Stimulated activated CD4-positive, alpha-beta T cell treated with anti-CD3 and anti-CD28 coated beads, Interleukin-12 subunit alpha, Interleukin-12 subunit beta, amount 100 ng/mL, for 48 hours (primary cell): ENCODE results near the gene CARMIL1.
A peak's percentile ranks its signal among the peaks of the same experiment; 100 is the strongest.

Experiments
- DNase-seq, 3 donors: peaks; one replicate each; pipeline ENCODE4 v3.0.0-alpha.2; 2020; ENCODE audit warnings: low read depth in 2 of 3, low spot score in 1 of 3

The CARMIL1 gene

GRCh38 chr6:25640446-25640845, 361.3 kb downstream of the CARMIL1 start:
- no peak for DNase-seq

- no peak for DNase-seq
These were observed 361.7 kb downstream of the CARMIL1 start for GRCh38 chr6:25640891-25641290.

GRCh38 chr6:25641377-25641776, 362.2 kb downstream of the CARMIL1 start:
- DNase-seq = no peak

GRCh38 chr6:25641940-25642666, 362.9 kb downstream of the CARMIL1 start:
- no peak for DNase-seq

GRCh38 chr6:25642667-25643328, 363.6 kb downstream of the CARMIL1 start:
- DNase-seq = no peak

GRCh38 chr6:25645916-25646315, 366.7 kb downstream of the CARMIL1 start:
- DNase-seq = no peak

GRCh38 chr6:25649611-25650010, 370.4 kb downstream of the CARMIL1 start:
- no peak for DNase-seq

- DNase-seq = peak; percentile 8 to 33 (median 33)
These were observed 372.9 kb downstream of the CARMIL1 start, which contains the start of gene SCGN for GRCh38 chr6:25652007-25652515. Gene SCGN (plus strand): TSS chr6:25652215. CDS start chr6:25652404, 189 bp downstream.

GRCh38 chr6:25655723-25656122, 376.5 kb downstream of the CARMIL1 start:
- DNase-seq = no peak

- DNase-seq = no peak
These were observed 380.6 kb downstream of the CARMIL1 start for GRCh38 chr6:25659633-25660368.

GRCh38 chr6:25660512-25660911, 381.3 kb downstream of the CARMIL1 start:
- peak; percentile 6 to 25 (median 21) for DNase-seq

GRCh38 chr6:25661129-25661779, 382.1 kb downstream of the CARMIL1 start:
- DNase-seq = no peak

- DNase-seq = no peak
These were observed 386.3 kb downstream of the CARMIL1 start for GRCh38 chr6:25665455-25665854.

- DNase-seq = no peak
These were observed 390.2 kb downstream of the CARMIL1 start for GRCh38 chr6:25669413-25669812.
